C1 segment of cervical spinal cord (tissue), 14 donors: Measurements from ENCODE around the gene SKA2.
"Not testable (repeated sequence)": the region's sequence is repeated elsewhere in the genome, so short reads cannot be mapped to it uniquely, and the experiment has no call there.

Source experiments
- DNase-seq, 14 donors: peaks; one replicate each; lab custom pipeline; 2025; lab: John Stamatoyannopoulos, UW

Gene SKA2

GRCh38 chr17:59154721-59155438, at the start of gene SKA2:
SKA2 (minus strand) TSS chr17:59155186; CDS start chr17:59155163, 23 bp downstream.
- DNase-seq = peak in 13 of 14 donors; percentile 87 to 100 (median 98)

- no peak for DNase-seq
Measured at GRCh38 chr17:59202320-59202719, 47.3 kb upstream of the SKA2 start.

GRCh38 chr17:59199398-59199797, 44.4 kb upstream of the SKA2 start:
- DNase-seq = no peak

- DNase-seq = no peak
Measured at GRCh38 chr17:59193336-59193862, 38.4 kb upstream of the SKA2 start.

GRCh38 chr17:59190806-59191205, 35.8 kb upstream of the SKA2 start:
- DNase-seq = no peak

- DNase-seq = no peak
Measured at GRCh38 chr17:59186850-59187249, 31.9 kb upstream of the SKA2 start.

GRCh38 chr17:59185997-59186396, 31.0 kb upstream of the SKA2 start:
- no peak for DNase-seq

GRCh38 chr17:59181481-59181880, 26.5 kb upstream of the SKA2 start:
- no peak for DNase-seq

- DNase-seq = no peak
Measured at GRCh38 chr17:59180626-59181025, 25.6 kb upstream of the SKA2 start.

- DNase-seq = not testable (repeated sequence)
Measured at GRCh38 chr17:59179601-59180000, 24.6 kb upstream of the SKA2 start.

GRCh38 chr17:59178266-59178985, 23.4 kb upstream of the SKA2 start:
- no peak for DNase-seq

GRCh38 chr17:59175076-59175475, 20.1 kb upstream of the SKA2 start:
- no peak for DNase-seq

- no peak for DNase-seq
Measured at GRCh38 chr17:59174671-59175070, 19.7 kb upstream of the SKA2 start.

- DNase-seq = no peak
Measured at GRCh38 chr17:59172436-59173004, 17.5 kb upstream of the SKA2 start.

GRCh38 chr17:59167571-59168001, 12.6 kb upstream of the SKA2 start:
- DNase-seq = no peak

GRCh38 chr17:59165933-59166342, 11.0 kb upstream of the SKA2 start:
- DNase-seq = peak in 12 of 14 donors; percentile 5 to 64 (median 39)

- no peak for DNase-seq
Measured at GRCh38 chr17:59161477-59161876, 6.5 kb upstream of the SKA2 start.

- DNase-seq = no peak
Measured at GRCh38 chr17:59160157-59161025, 5.4 kb upstream of the SKA2 start.

GRCh38 chr17:59155439-59156177, 622 bp upstream of the SKA2 start, which contains the start of gene PRR11:
PRR11 (plus strand) TSS chr17:59155746; CDS start chr17:59169753, 14,007 bp downstream.
- peak in 7 of 14 donors; percentile 98 to 100 (median 100) for DNase-seq

GRCh38 chr17:59154292-59154720, 680 bp downstream of the SKA2 start:
- peak in 4 of 14 donors; percentile 35 to 83 (median 58) for DNase-seq
